K562 treated with DMSO at 1 percent for 4 hours (cell line): ENCODE results near the gene GOLGB1. TPM values are rescaled to one million over a fixed set of nuclear protein-coding genes. Genes with fewer than 3 reads are reported as not detected.

ENCODE experiments used
- total RNA-seq: library from RNA; unstranded; fragments of 300-600 nt; gene quantifications from 2 replicates; pipeline ENCODE4 v1.2.3, GENCODE V29; 2022; ENCODE audit not compliant: insufficient read depth

The GOLGB1 gene
- 12.4 and 13.7 TPM in 2 replicates for total RNA-seq

GRCh38 chr3:121749276-121750086, at the start of gene GOLGB1:
GOLGB1 (minus strand) TSS chr3:121749741; CDS start chr3:121730971, 18,770 bp downstream.

GRCh38 chr3:121660356-121661171, 89.0 kb downstream of the GOLGB1 start, which contains the start of gene HCLS1:
HCLS1 (minus strand) TSS chr3:121660903; CDS start chr3:121658347, 2,556 bp downstream.

Other genes with a start within 250 kb of the GOLGB1 start
- 3.2 and 6.2 TPM in 2 replicates for gene POLQ, start 203.8 kb downstream of the GOLGB1 start, total RNA-seq
- not detected in 2 replicates for gene ARGFX, start 181.8 kb downstream of the GOLGB1 start, total RNA-seq
- not detected in 2 replicates for gene FBXO40, start 156.4 kb downstream of the GOLGB1 start, total RNA-seq
- gene HCLS1, start 88.8 kb downstream of the GOLGB1 start, total RNA-seq: 37.0 and 50.1 TPM in 2 replicates
- gene IQCB1, start 85.3 kb upstream of the GOLGB1 start, total RNA-seq: 26.8 and 27.2 TPM in 2 replicates
- 5.2 and 7.6 TPM in 2 replicates for gene EAF2, start 85.5 kb upstream of the GOLGB1 start, total RNA-seq
- 0.33 and 0.41 TPM in 2 replicates for gene SLC15A2, start 144.7 kb upstream of the GOLGB1 start, total RNA-seq